Fibroblast of pulmonary artery (primary cell): Measurements from ENCODE around the gene SLC27A5.
"Not testable (repeated sequence)": the region's sequence is repeated elsewhere in the genome, so short reads cannot be mapped to it uniquely, and the experiment has no call there.

Source experiments
- DNase-seq: peaks from one replicate; pipeline ENCODE4 v3.0.0-alpha.2; 2010; ENCODE audit warnings: low read depth
- H3K4me3 ChIP-seq: replicated peaks from 2 replicates; pipeline ENCODE4 v1.5.1; 2011; ENCODE audit warnings: low read depth, mild to moderate bottlenecking, control low read depth, low read length, moderate library complexity
- CTCF ChIP-seq: IDR thresholded peaks from 2 replicates; pipeline ENCODE4 v1.5.1; 2011; ENCODE audit warnings: mild to moderate bottlenecking, control low read depth, low read length, inconsistent platforms; ENCODE audit errors: missing control alignments

SLC27A5 gene

GRCh38 chr19:58499021-58499927, 12.5 kb downstream of the SLC27A5 start:
- H3K4me3 ChIP-seq = peak overlapping the region; percentile 75

DNA sequence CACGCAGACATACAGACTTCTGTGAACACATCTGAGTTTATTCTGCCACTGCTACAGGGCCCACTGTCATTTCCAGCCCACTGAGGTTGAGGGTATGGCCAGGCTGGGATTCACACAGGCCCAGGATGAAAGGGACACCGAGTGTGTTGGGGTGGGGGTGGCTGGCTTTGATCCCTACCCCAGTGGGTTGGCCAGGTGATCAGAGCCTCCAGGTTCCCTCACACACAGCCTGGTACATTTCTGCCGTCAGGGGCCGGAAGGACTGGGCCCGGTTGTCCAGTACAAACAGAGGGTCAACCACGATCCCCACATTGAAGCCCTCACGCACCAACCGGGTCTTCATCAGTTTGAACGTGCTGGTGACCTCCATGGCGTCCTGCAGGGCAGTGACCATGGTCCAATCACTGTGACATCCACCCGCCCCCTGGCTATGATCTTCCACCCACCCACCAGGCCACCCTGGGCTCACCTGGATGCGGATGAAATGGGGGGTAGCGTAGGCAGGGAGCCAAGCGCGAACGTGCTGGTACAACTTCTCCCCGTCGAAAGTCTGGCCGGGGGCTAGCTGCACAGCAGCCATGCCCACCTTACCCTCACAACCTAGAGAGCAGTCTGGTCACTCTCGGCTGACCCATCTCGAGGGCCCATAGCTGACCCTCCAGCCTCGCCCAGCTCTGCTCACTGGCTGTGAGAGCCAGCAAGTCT, 13.3 kb downstream of the SLC27A5 start:
- no peak for DNase-seq
- H3K4me3 ChIP-seq = peak overlapping the region; percentile 75
- TF ChIP-seq CTCF = no peak

More at GRCh38 chr19:58499021-58499927, 12.5 kb downstream of the SLC27A5 start:
- TF ChIP-seq CTCF = peak; percentile 47
- peak; percentile 99 for DNase-seq

- H3K4me3 ChIP-seq = no peak overlapping the region
Measured at GRCh38 chr19:58497634-58498170, 14.1 kb downstream of the SLC27A5 start.

DNA sequence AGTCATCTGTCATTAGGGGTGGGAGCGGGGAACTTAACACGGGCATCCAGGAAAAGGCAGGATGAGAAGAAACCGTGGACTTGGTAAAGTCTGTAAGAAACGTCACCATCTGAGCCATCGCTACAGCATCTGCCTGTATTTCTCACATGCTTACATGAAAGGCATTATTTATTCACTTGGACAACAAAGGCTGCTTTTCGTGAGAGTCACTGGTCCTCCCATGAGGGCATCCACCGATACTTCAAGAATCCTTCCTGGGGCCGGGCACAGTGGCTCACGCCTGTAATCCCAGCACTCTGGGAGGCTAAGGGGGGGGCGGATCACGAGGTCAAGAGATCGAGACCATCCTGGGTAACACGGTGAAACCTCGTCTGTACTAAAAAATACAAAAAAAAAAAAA, 19.5 kb downstream of the SLC27A5 start:
- no peak overlapping the region for H3K4me3 ChIP-seq
- TF ChIP-seq CTCF = no peak
- no peak for DNase-seq

More at GRCh38 chr19:58497634-58498170, 14.1 kb downstream of the SLC27A5 start:
- no peak for TF ChIP-seq CTCF
- DNase-seq = no peak

- no peak for DNase-seq
- H3K4me3 ChIP-seq = no peak overlapping the region
- no peak for TF ChIP-seq CTCF
Measured at GRCh38 chr19:58491393-58491792, 20.4 kb downstream of the SLC27A5 start.

GRCh38 chr19:58484349-58484748, 27.4 kb downstream of the SLC27A5 start:
- H3K4me3 ChIP-seq, DNase-seq: not testable (repeated sequence)
- TF ChIP-seq CTCF = peak; percentile 1
